OCI-LY7 (cell line): ENCODE measurements around the gene AHCTF1.

Source experiments
- CTCF ChIP-seq: fragments of 200-600 bp; sonication (generic); conservative IDR thresholded peaks from 2 replicates; pipeline ENCODE4 v1.5.1; 2014; ENCODE audit warnings: mild to moderate bottlenecking, antibody characterized with exemption, low read length, moderate library complexity, mixed read lengths
- EZH2phosphoT487 ChIP-seq: fragments of 200-600 bp; sonication (generic); IDR thresholded peaks from 2 replicates; pipeline ENCODE4 v1.6.1; 2018; ENCODE audit warnings: low read depth, borderline replicate concordance, mild to moderate bottlenecking, mixed run types, antibody characterized with exemption, low read length, moderate library complexity, mixed read lengths

- TF ChIP-seq CTCF (no peak), EZH2phosphoT487 (no peak)
These were observed 116.9 kb downstream of the AHCTF1 start for GRCh38 chr1:246814890-246815289.
